Stimulated activated CD8-positive, alpha-beta memory T cell treated with anti-CD3 and anti-CD28 coated beads, Interleukin-7, amount 100 ng/mL, for 1 hour (primary cell): ENCODE results near the gene CASK.

Experiments used
- DNase-seq, 2 donors: peaks; one replicate each; pipeline ENCODE4 v3.0.0-alpha.2; 2020; ENCODE audit warnings: low read depth in 2 of 2

The CASK gene

GRCh38 chrX:41580423-41581064 is 342.8 kb downstream of the CASK start:
- no peak for DNase-seq

GRCh38 chrX:41563876-41564275 is 359.5 kb downstream of the CASK start:
- no peak for DNase-seq

- DNase-seq = no peak
Measured at GRCh38 chrX:41561045-41561444, 362.3 kb downstream of the CASK start.

GRCh38 chrX:41559235-41560052 is 363.9 kb downstream of the CASK start:
- no peak for DNase-seq

- no peak for DNase-seq
Measured at GRCh38 chrX:41558531-41558930, 364.8 kb downstream of the CASK start.

- no peak for DNase-seq
Measured at GRCh38 chrX:41556958-41557357, 366.4 kb downstream of the CASK start.

GRCh38 chrX:41553688-41554087 is 369.7 kb downstream of the CASK start:
- no peak for DNase-seq

- no peak for DNase-seq
Measured at GRCh38 chrX:41548411-41548810, 374.9 kb downstream of the CASK start.

- DNase-seq = no peak
Measured at GRCh38 chrX:41543668-41544067, 379.7 kb downstream of the CASK start.

GRCh38 chrX:41543025-41543424 is 380.3 kb downstream of the CASK start:
- DNase-seq = no peak

- no peak for DNase-seq
Measured at GRCh38 chrX:41542536-41542935, 380.8 kb downstream of the CASK start.

GRCh38 chrX:41542135-41542534 is 381.2 kb downstream of the CASK start:
- DNase-seq = no peak

GRCh38 chrX:41541386-41541785 is 382.0 kb downstream of the CASK start:
- DNase-seq = no peak

- DNase-seq = no peak
Measured at GRCh38 chrX:41538707-41539106, 384.6 kb downstream of the CASK start.

GRCh38 chrX:41530085-41530484 is 393.3 kb downstream of the CASK start:
- DNase-seq = no peak

GRCh38 chrX:41529221-41529620 is 394.1 kb downstream of the CASK start:
- DNase-seq = no peak

- DNase-seq = no peak
Measured at GRCh38 chrX:41528784-41529183, 394.6 kb downstream of the CASK start.

GRCh38 chrX:41526925-41527324 is 396.4 kb downstream of the CASK start:
- DNase-seq = no peak

GRCh38 chrX:41526271-41526670 is 397.1 kb downstream of the CASK start:
- DNase-seq = no peak

GRCh38 chrX:41522671-41523070 is 400.7 kb downstream of the CASK start:
- no peak for DNase-seq

- no peak for DNase-seq
Measured at GRCh38 chrX:41522081-41522480, 401.3 kb downstream of the CASK start.

GRCh38 chrX:41519468-41519867 is 403.9 kb downstream of the CASK start:
- no peak for DNase-seq

- DNase-seq = no peak
Measured at GRCh38 chrX:41518841-41519220, 404.5 kb downstream of the CASK start.
